Measurements from ENCODE around the gene ALOX5AP. TPM values are rescaled to one million over a fixed set of nuclear protein-coding genes. Genes with fewer than 3 reads are reported as not detected.

The ALOX5AP gene
- total RNA-seq, 1 donor: 0.43 TPM

DNA sequence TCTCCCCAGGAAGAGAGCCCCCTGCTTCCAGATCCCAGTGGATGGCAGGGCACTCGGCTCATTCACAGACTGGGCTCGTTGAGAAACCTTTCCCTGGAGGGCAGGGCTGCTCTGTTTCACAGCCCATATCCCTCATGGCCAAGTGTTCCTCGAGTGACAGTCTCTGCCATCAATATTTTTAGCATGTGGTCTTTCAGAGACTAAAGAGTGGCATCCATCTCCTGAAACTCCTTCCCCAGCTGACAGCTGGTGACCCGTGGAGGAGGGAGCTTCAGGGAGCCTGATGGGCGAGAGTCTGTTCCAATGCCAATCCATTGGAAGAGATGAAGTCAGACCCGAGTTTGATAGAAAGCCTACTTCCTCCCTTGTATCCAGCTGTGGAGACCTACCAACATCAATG, 30.7 kb upstream of the ALOX5AP start:
- DNase-seq (ENCODE audit: low read depth): no peak
- no peak overlapping the region for H3K4me3 ChIP-seq (ENCODE audit: low read depth, low read length)
- TF ChIP-seq CTCF (IDR thresholded peaks at IDR 0.05; ENCODE audit: insufficient read depth, low read depth, low read length): no peak

GRCh38 chr13:30705680-30706079, 29.7 kb upstream of the ALOX5AP start:
- no peak for DNase-seq (ENCODE audit: low read depth)
- TF ChIP-seq CTCF (IDR thresholded peaks at IDR 0.05; ENCODE audit: insufficient read depth, low read depth, low read length): no peak
- no peak overlapping the region for H3K4me3 ChIP-seq (ENCODE audit: low read depth, low read length)

GRCh38 chr13:30708541-30708940, 26.8 kb upstream of the ALOX5AP start:
- no peak for TF ChIP-seq CTCF (IDR thresholded peaks at IDR 0.05; ENCODE audit: insufficient read depth, low read depth, low read length)
- DNase-seq (ENCODE audit: low read depth): peak; percentile 73
- no peak overlapping the region for H3K4me3 ChIP-seq (ENCODE audit: low read depth, low read length)

DNA sequence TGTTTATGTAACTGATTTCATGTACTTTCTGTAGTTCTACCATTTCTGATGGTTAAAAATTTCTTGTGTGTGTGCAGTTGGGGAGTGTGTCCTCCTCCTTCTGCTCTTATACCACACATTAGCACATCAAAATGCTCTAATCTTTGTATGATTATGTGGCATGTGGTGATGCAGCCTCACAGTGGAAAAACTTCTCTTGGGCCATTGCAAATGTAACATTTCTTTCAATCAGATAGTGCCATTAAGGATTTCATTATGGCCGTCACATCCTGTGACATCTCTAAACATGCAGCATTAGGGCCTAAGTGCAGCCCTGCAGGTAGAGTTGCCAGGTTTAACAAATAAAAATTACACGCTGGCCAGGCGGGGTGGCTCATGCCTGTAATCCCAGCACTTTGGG, 24.9 kb upstream of the ALOX5AP start:
- no peak for TF ChIP-seq CTCF (IDR thresholded peaks at IDR 0.05; ENCODE audit: insufficient read depth, low read depth, low read length)
- DNase-seq (ENCODE audit: low read depth): no peak
- H3K4me3 ChIP-seq (ENCODE audit: low read depth, low read length): no peak overlapping the region

DNA sequence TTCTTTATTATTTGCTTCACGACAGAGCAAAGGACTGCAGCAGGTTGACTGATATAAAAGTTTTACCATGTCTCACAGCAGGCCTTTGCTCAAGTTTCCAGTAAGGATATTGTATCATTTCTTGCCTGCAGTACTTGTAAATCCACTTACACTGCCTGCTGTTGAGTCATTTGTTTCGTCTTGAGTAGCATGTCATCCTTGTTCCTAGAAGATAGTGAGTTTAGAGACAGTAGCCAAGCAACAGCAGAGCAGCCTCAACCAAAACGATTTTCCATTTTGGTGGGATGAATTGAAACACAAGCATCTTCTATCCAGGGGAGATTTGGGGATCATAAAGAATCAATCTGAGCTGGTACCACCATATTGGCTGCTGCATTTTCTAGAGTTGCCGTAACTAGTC, 24.0 kb upstream of the ALOX5AP start:
- no peak for TF ChIP-seq CTCF (IDR thresholded peaks at IDR 0.05; ENCODE audit: insufficient read depth, low read depth, low read length)
- peak; percentile 72 for DNase-seq (ENCODE audit: low read depth)
- H3K4me3 ChIP-seq (ENCODE audit: low read depth, low read length): no peak overlapping the region

DNA sequence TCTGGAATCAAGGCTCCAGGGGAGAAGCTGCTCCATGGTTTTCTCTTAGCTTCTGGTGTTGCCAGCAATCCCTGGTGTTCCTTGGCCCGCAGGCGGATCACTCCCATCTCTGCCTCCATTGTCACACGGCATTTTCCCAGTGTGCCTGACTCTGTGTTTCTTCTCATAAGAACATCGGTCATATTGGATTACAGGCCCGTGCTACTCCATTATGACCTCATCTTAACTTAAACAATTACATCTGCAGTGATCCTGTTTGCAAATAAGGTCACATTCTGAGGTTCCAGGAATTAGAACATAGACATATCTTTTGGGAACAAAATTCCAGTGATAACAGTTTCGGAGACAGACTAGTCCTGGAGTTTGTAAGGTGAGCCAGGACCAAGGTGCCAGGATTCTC, 23.5 kb upstream of the ALOX5AP start:
- TF ChIP-seq CTCF (IDR thresholded peaks at IDR 0.05; ENCODE audit: insufficient read depth, low read depth, low read length): no peak
- no peak overlapping the region for H3K4me3 ChIP-seq (ENCODE audit: low read depth, low read length)
- DNase-seq (ENCODE audit: low read depth): peak; percentile 21
